HCT116 (cell line): Measurements from ENCODE around the gene RAB11A. TPM values are rescaled to one million over a fixed set of nuclear protein-coding genes. Genes with fewer than 3 reads are reported as not detected.

Source experiments
- ATAC-seq: fragments of 200-7000 bp; cut with Tn5 transposase; 2 replicates; pipeline ENCODE4 v1.9.1; 2020; ENCODE audit warnings: mild to moderate bottlenecking, moderate library complexity
- BruUV-seq: library from RNA; stranded (reverse); fragments of 400-500 nt; replicated peaks from 2 replicates; lab custom pipeline; 2021; lab: Mats Ljungman, UMichigan
- CTCF ChIA-PET: fragments of 300-600 bp; sonication (Branson Sonifier 250); formaldehyde crosslinking; loops from one replicate; lab custom pipeline; 2021; ENCODE audit warnings: antibody characterized with exemption; lab: Charles Lee
- POLR2A ChIA-PET: fragments of 300-600, 350-600 bp; sonication (Branson Sonifier 250); formaldehyde crosslinking; loops from one replicate; lab custom pipeline; 2021; ENCODE audit warnings: antibody characterized with exemption; lab: Charles Lee
- RAD21 ChIA-PET, 2 experiments: fragments of 300-600 bp; sonication (Branson Sonifier 250); formaldehyde crosslinking; loops; one replicate each; lab custom pipeline; 2023; ENCODE audit warnings: low total read pairs in 2 of 2; ENCODE audit not compliant: uncharacterized antibody in 2 of 2, unreplicated experiment in 2 of 2, low non-redundant PET in 1 of 2; lab: Charles Lee
- DNase-seq: peaks from one replicate; pipeline ENCODE4 v3.0.0-alpha.2; 2010; ENCODE audit warnings: low read depth, low spot score
- H2AFZ ChIP-seq: fragments of 200-600 bp; shearing (Covaris generic), sonication (generic); 2 replicates; pipeline ENCODE4 v1.6.1; 2017; ENCODE audit warnings: low read depth, mixed run types, mixed read lengths, antibody characterized with exemption, low read length; ENCODE audit not compliant: poor library complexity, severe bottlenecking
- H3K27ac ChIP-seq: 2 replicates; pipeline ENCODE4 v1.5.1; 2012; ENCODE audit warnings: low read depth, low read length
- H3K27me3 ChIP-seq: fragments of 200-600 bp; sonication (generic); 2 replicates; pipeline ENCODE4 v1.6.1; 2016; ENCODE audit warnings: mixed run types, low read length, mixed read lengths; ENCODE audit not compliant: insufficient read depth
- H3K36me3 ChIP-seq, 2 experiments: fragments of 200-500 bp in 1 of 2; fragments of 200-600 bp in 1 of 2; sonication (Bioruptor generic) in 1 of 2; sonication (generic) in 1 of 2; 2 replicates each; pipeline versions ENCODE4 v1.5.1 to v1.6.1; 2014 to 2016; ENCODE audit warnings: low read length in 2 of 2, inconsistent platforms in 1 of 2, mixed read lengths in 1 of 2, mixed run types in 1 of 2; ENCODE audit not compliant: insufficient read depth in 2 of 2, control insufficient read depth in 1 of 2
- H3K4me1 ChIP-seq, 2 experiments: fragments of 200-600 bp in 1 of 2; sonication (generic) in 1 of 2; 2 replicates each; pipeline versions ENCODE4 v1.5.1 to v1.6.1; 2012 to 2017; ENCODE audit warnings: low read length in 2 of 2, inconsistent platforms in 1 of 2, mild to moderate bottlenecking in 1 of 2, mixed read lengths in 1 of 2, mixed run types in 1 of 2, moderate library complexity in 1 of 2; ENCODE audit not compliant: insufficient read depth in 2 of 2, control insufficient read depth in 1 of 2
- H3K4me2 ChIP-seq: fragments of 200-600 bp; sonication (generic); 2 replicates; pipeline ENCODE4 v1.6.1; 2017; ENCODE audit warnings: mixed run types, low read length, mixed read lengths
- H3K4me3 ChIP-seq, 2 experiments: fragments of 200-600 bp in 1 of 2; sonication (generic) in 1 of 2; replicated peaks in 1 of 2; 2 replicates each; pipeline ENCODE4 v1.5.1; 2011 to 2016; ENCODE audit warnings: low read length in 2 of 2, control low read depth in 1 of 2, low read depth in 1 of 2, mild to moderate bottlenecking in 1 of 2, mixed read lengths in 1 of 2, mixed run types in 1 of 2
- H3K79me2 ChIP-seq: fragments of 200-600 bp; sonication (generic); 2 replicates; pipeline ENCODE4 v1.6.1; 2017; ENCODE audit warnings: mild to moderate bottlenecking, mixed run types, low read length, moderate library complexity, mixed read lengths; ENCODE audit not compliant: insufficient read depth
- H3K9ac ChIP-seq: fragments of 200-600 bp; sonication (generic); 2 replicates; pipeline ENCODE4 v1.6.1; 2016; ENCODE audit warnings: low read length, mixed read lengths
- H3K9me2 ChIP-seq: fragments of 200-600 bp; sonication (generic), shearing (Covaris generic); 2 replicates; pipeline ENCODE4 v1.6.1; 2017; ENCODE audit warnings: mixed run types, mild to moderate bottlenecking, moderate library complexity; ENCODE audit not compliant: insufficient read depth
- H3K9me3 ChIP-seq, 2 experiments: fragments of 200-500 bp in 1 of 2; fragments of 200-600 bp in 1 of 2; sonication (Bioruptor generic) in 1 of 2; sonication (generic) in 1 of 2; 2 replicates each; pipeline ENCODE4 v1.6.1; 2014 to 2017; ENCODE audit warnings: low read length in 2 of 2, mixed read lengths in 2 of 2, inconsistent platforms in 1 of 2, low read depth in 1 of 2, mild to moderate bottlenecking in 1 of 2, mixed run types in 1 of 2, moderate library complexity in 1 of 2; ENCODE audit not compliant: control insufficient read depth in 1 of 2, insufficient read depth in 1 of 2
- H4K20me1 ChIP-seq: fragments of 200-600 bp; sonication (generic), shearing (Covaris generic); 2 replicates; pipeline ENCODE4 v1.6.1; 2017; ENCODE audit warnings: mixed run types, mild to moderate bottlenecking, moderate library complexity; ENCODE audit not compliant: insufficient read depth
- EGR1 ChIP-seq: IDR thresholded peaks from 2 replicates; pipeline ENCODE4 v1.6.1; 2012; ENCODE audit warnings: low read depth
- ELF1 ChIP-seq: IDR thresholded peaks from 2 replicates; pipeline ENCODE4 v1.6.1; 2012; ENCODE audit warnings: low read depth, borderline replicate concordance
- FOSL1 ChIP-seq: IDR thresholded peaks from 2 replicates; pipeline ENCODE4 v1.6.1; 2012; ENCODE audit warnings: low read depth
- RAD21 ChIP-seq: IDR thresholded peaks from 2 replicates; pipeline ENCODE4 v1.6.1; 2012; ENCODE audit warnings: low read depth, mild to moderate bottlenecking
- ZFX ChIP-seq: fragments of 450-650 bp; IDR thresholded peaks from 2 replicates; pipeline ENCODE4 v1.6.1; 2017
- intact Hi-C: fragments of 100-400 bp; cut with micrococcal nuclease; formaldehyde crosslinking; loops from 2 replicates; pipeline ENCODE4 v1.10.0; 2022
- total RNA-seq: library from RNA; stranded (reverse); gene quantifications from one replicate; pipeline ENCODE4 v1.2.1, GENCODE V29; 2021; ENCODE audit not compliant: unreplicated experiment
- TF ChIP-seq, protein P1 (sequence below), 3 experiments: fragments of 200-600 bp in 1 of 3; sonication (generic) in 1 of 3; IDR thresholded peaks in 2 of 3; conservative IDR thresholded peaks in 1 of 3; 2 replicates each; pipeline ENCODE4 v1.5.1; 2012 to 2017; ENCODE audit warnings: low read depth in 2 of 3, low read length in 2 of 3, antibody characterized with exemption in 1 of 3, borderline replicate concordance in 1 of 3, control low read depth in 1 of 3, mild to moderate bottlenecking in 1 of 3, mixed read lengths in 1 of 3, mixed run types in 1 of 3, moderate library complexity in 1 of 3; ENCODE audit not compliant: insufficient read depth in 1 of 3
- TF ChIP-seq, protein P2 (sequence below): IDR thresholded peaks from 2 replicates; pipeline ENCODE4 v1.6.1; 2012

Gene RAB11A
- total RNA-seq, 1 experiment from 2014 or later, result 234 TPM

DNA sequence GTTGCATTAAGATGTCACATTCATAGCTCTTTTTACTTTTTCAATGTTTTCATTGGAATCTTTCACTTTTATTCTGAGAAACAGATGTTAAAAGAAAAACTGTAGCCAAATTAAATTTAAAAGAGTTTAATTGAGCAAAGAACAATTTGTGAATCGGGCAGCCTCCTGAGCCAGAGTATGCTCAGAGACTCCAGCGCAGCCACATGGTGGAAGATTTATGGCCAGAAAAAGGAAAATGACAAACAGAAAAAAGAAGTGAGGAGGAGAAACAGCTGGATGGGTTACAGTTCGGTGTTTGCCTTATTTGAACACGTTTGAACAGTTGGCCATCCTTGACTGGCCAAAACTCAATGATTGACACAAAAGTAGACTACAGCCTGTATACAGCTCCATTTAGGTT is 33.8 kb upstream of the RAB11A start:
- Histone ChIP-seq H3K9ac (no peak overlapping the region), H3K4me3 (no peak overlapping the region), H3K27me3 (no peaks in the 10 kb centered on the region), H3K4me1 (peaks cover 19 to 27% of the 10 kb centered on the region in 2 experiments), H3K27ac (no peak overlapping the region), H3K36me3 (no peaks in the 10 kb centered on the region), H2AFZ (peak overlapping the region; percentile 38), H3K9me3 (no peaks in the 10 kb centered on the region), H3K4me2 (no peak overlapping the region), H3K79me2 (no peaks in the 10 kb centered on the region), H4K20me1 (no peaks in the 10 kb centered on the region), H3K9me2 (no peaks in the 10 kb centered on the region)
- no TSS peak for BruUV-seq
- RAD21 ChIA-PET, result no interaction called here
- DNase-seq (no peak), ATAC-seq (no peak)
- TF ChIP-seq ELF1, result no peak
- no peak for TF ChIP-seq ZFX
- TF ChIP-seq, protein P1, sequence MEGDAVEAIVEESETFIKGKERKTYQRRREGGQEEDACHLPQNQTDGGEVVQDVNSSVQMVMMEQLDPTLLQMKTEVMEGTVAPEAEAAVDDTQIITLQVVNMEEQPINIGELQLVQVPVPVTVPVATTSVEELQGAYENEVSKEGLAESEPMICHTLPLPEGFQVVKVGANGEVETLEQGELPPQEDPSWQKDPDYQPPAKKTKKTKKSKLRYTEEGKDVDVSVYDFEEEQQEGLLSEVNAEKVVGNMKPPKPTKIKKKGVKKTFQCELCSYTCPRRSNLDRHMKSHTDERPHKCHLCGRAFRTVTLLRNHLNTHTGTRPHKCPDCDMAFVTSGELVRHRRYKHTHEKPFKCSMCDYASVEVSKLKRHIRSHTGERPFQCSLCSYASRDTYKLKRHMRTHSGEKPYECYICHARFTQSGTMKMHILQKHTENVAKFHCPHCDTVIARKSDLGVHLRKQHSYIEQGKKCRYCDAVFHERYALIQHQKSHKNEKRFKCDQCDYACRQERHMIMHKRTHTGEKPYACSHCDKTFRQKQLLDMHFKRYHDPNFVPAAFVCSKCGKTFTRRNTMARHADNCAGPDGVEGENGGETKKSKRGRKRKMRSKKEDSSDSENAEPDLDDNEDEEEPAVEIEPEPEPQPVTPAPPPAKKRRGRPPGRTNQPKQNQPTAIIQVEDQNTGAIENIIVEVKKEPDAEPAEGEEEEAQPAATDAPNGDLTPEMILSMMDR (IDR thresholded peaks at IDR 0.05 in 2 of 3, conservative IDR thresholded peaks at IDR 0.05 in 1 of 3; ENCODE audit: borderline replicate concordance in 1 of 3, insufficient read depth in 1 of 3, low read depth in 2 of 3, low read length in 2 of 3), result no peak
- TF ChIP-seq, protein P2, sequence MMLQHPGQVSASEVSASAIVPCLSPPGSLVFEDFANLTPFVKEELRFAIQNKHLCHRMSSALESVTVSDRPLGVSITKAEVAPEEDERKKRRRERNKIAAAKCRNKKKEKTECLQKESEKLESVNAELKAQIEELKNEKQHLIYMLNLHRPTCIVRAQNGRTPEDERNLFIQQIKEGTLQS, result no peak
- no peak for TF ChIP-seq EGR1
- CTCF ChIA-PET, result interaction anchor here (1.2 to 1.8 kb wide), 4 partner anchors 9 to 27 kb away, joined by 3 to 9 read pairs (median 3); no protein-coding TSS in a partner anchor
- POLR2A ChIA-PET, result no interaction called here
- intact Hi-C loops, result loop anchor here (5.0 to 10.0 kb wide), 2 partner anchors 238 to 521 kb away; no protein-coding TSS in a partner anchor

DNA sequence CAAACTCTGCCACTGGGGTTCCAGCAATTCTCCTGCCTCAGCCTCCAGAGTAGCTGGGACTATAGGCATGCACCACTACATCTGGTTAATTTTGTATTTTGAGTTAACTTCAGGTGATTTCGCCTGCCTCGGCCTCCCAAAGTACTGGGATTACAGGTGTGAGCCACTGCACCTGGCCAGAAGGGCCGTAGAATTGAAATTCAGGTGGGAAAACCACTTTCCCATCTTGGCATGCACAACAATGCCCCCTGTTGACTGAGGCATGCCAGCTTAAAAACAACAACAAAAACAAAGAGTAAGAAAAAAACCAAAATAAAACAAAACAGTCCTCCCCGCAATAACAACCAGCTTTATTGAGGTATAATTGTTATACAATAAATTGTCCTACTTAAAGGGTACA is 32.6 kb upstream of the RAB11A start:
- no peaks in the 10 kb centered on the region for H4K20me1 ChIP-seq
- no peaks in the 10 kb centered on the region for H3K9me2 ChIP-seq
- ChIA-PET RAD21 (no interaction called here), CTCF (interaction anchor here (0.6 to 1.8 kb wide), 10 partner anchors 9 to 241 kb away, joined by 3 to 11 read pairs (median 5); partner anchors contain the start of gene RAB11A), POLR2A (interaction anchor here (1.4 to 2.1 kb wide), 2 partner anchors 26 to 33 kb away, joined by 3 to 6 read pairs; partner anchors contain the start of gene RAB11A)
- H3K9ac ChIP-seq, result no peak overlapping the region
- no peaks in the 10 kb centered on the region for H3K36me3 ChIP-seq
- no TSS peak for BruUV-seq
- no peak overlapping the region for H3K4me2 ChIP-seq
- DNase-seq (peak; percentile 16), ATAC-seq (0 out of 2 replicates have a peak, but pooled peaks have one; percentile 34)
- no peak overlapping the region for H3K27ac ChIP-seq
- intact Hi-C loops, result loop anchor here (5.0 to 10.0 kb wide), 2 partner anchors 239 to 522 kb away; no protein-coding TSS in a partner anchor
- H3K27me3 ChIP-seq, result no peaks in the 10 kb centered on the region
- H3K9me3 ChIP-seq, result no peaks in the 10 kb centered on the region
- H3K4me3 ChIP-seq, result no peak overlapping the region
- TF ChIP-seq RAD21, result peak; percentile 70
- TF ChIP-seq, protein P1 (IDR thresholded peaks at IDR 0.05 in 2 of 3, conservative IDR thresholded peaks at IDR 0.05 in 1 of 3; ENCODE audit: borderline replicate concordance in 1 of 3, insufficient read depth in 1 of 3, low read depth in 2 of 3, low read length in 2 of 3), result peak; percentile 55 to 69 (median 62); a peak in 5 of 6 replicates
- TF ChIP-seq FOSL1, result no peak
- no peak overlapping the region for H2AFZ ChIP-seq
- H3K4me1 ChIP-seq, result peaks cover 19 to 24% of the 10 kb centered on the region in 2 experiments
- H3K79me2 ChIP-seq, result no peaks in the 10 kb centered on the region
